ENCODE results near the gene GPD1L.

GRCh38 chr3:32166654-32167053 is 60.2 kb downstream of the GPD1L start:
- no peak for TF ChIP-seq CTCF (IDR thresholded peaks at IDR 0.05; ENCODE audit: poor library complexity, severe bottlenecking)
- TF ChIP-seq RAD21 (conservative IDR thresholded peaks at IDR 0.05): no peak
